NOMO-1 treated with DMSO at 0.1 percent for 48 hours (cell line): ENCODE data around the gene NAV3.
"Not testable (repeated sequence)": the region's sequence is repeated elsewhere in the genome, so short reads cannot be mapped to it uniquely, and the experiment has no call there.

Source experiments
- DNase-seq: peaks from one replicate; lab custom pipeline; 2025; ENCODE audit not compliant: unreplicated experiment; lab: John Stamatoyannopoulos, UW

NAV3 gene

GRCh38 chr12:78239544-78239943 lies 408.9 kb downstream of the NAV3 start:
- no peak for DNase-seq

- DNase-seq: no peak
These were observed 410.1 kb downstream of the NAV3 start for GRCh38 chr12:78240827-78241226.

- DNase-seq: no peak
These were observed 410.8 kb downstream of the NAV3 start for GRCh38 chr12:78241446-78241845.

- no peak for DNase-seq
These were observed 414.3 kb downstream of the NAV3 start for GRCh38 chr12:78244916-78245507.

GRCh38 chr12:78248321-78248720 lies 417.6 kb downstream of the NAV3 start:
- DNase-seq: no peak

- DNase-seq: no peak
These were observed 418.9 kb downstream of the NAV3 start for GRCh38 chr12:78249578-78249977.

GRCh38 chr12:78257662-78258061 lies 427.0 kb downstream of the NAV3 start:
- not testable (repeated sequence) for DNase-seq

GRCh38 chr12:78260976-78261375 lies 430.3 kb downstream of the NAV3 start:
- no peak for DNase-seq

- DNase-seq: no peak
These were observed 431.2 kb downstream of the NAV3 start for GRCh38 chr12:78261901-78262300.
